H1 (cell line): ENCODE data around the gene FCN3. TPM values are rescaled to one million over a fixed set of nuclear protein-coding genes. Genes with fewer than 3 reads are reported as not detected.

Experiments used
- CTCF ChIA-PET: fragments of 300-600 bp; sonication (Branson Sonifier 250); formaldehyde crosslinking; loops from one replicate; lab custom pipeline; 2021; ENCODE audit not compliant: partially characterized antibody; lab: Charles Lee
- POLR2A ChIA-PET: fragments of 300-600 bp; sonication (Branson Sonifier 250); formaldehyde crosslinking; loops from one replicate; lab custom pipeline; 2021; ENCODE audit warnings: inconsistent platforms; ENCODE audit not compliant: partially characterized antibody; lab: Charles Lee
- DNase-seq, 2 experiments: peaks; one replicate each; pipeline versions ENCODE4 v3.0.0 to v3.0.0-alpha.2; 2010 to 2022; ENCODE audit warnings: low spot score in 2 of 2, low read depth in 1 of 2, mixed read lengths in 1 of 2
- FAIRE-seq: peaks from 2 replicates; lab custom pipeline; 2011; peaks lifted over from hg19 to GRCh38; lab: Jason Lieb, UNC
- H2AFZ ChIP-seq: 2 replicates; pipeline ENCODE4 v1.8.1; 2012; ENCODE audit warnings: low read length, inconsistent platforms
- H2AK5ac ChIP-seq: 2 replicates; pipeline ENCODE4 v1.6.1; 2013; ENCODE audit warnings: low read depth, low read length
- H2BK120ac ChIP-seq: replicated peaks from 2 replicates; pipeline ENCODE3; 2013; ENCODE audit warnings: low read depth, low read length, inconsistent platforms
- H2BK12ac ChIP-seq: 2 replicates; pipeline ENCODE4 v1.6.1; 2013; ENCODE audit warnings: low read depth, low read length
- H2BK15ac ChIP-seq: 2 replicates; pipeline ENCODE4 v1.6.1; 2013; ENCODE audit warnings: low read length
- H2BK20ac ChIP-seq: 2 replicates; pipeline ENCODE4 v1.6.1; 2013; ENCODE audit warnings: low read length
- H2BK5ac ChIP-seq: 2 replicates; pipeline ENCODE4 v1.6.1; 2013; ENCODE audit warnings: low read depth, low read length
- H3K14ac ChIP-seq: 2 replicates; pipeline ENCODE4 v1.6.1; 2013; ENCODE audit warnings: inconsistent platforms; ENCODE audit not compliant: insufficient read length
- H3K18ac ChIP-seq: 2 replicates; pipeline ENCODE4 v1.6.1; 2013; ENCODE audit warnings: low read length; ENCODE audit errors: extremely low read depth
- H3K23ac ChIP-seq: 2 replicates; pipeline ENCODE4 v1.6.1; 2013; ENCODE audit warnings: inconsistent platforms; ENCODE audit not compliant: insufficient read length
- H3K23me2 ChIP-seq: 2 replicates; pipeline ENCODE4 v1.6.1; 2013; ENCODE audit warnings: low read depth, low read length
- H3K27ac ChIP-seq: 2 replicates; pipeline ENCODE4 v1.6.1; 2011; ENCODE audit warnings: low read depth, low read length, inconsistent platforms
- H3K27me3 ChIP-seq, 4 experiments: replicated peaks in 1 of 4; 1 replicate in 1 of 4; 2 replicates in 3 of 4; pipeline versions ENCODE4 v1.6.1 to v1.8.1; 2011 to 2013; ENCODE audit warnings: low read length in 3 of 4, mild to moderate bottlenecking in 3 of 4, inconsistent platforms in 2 of 4, mixed read lengths in 2 of 4, moderate library complexity in 1 of 4; ENCODE audit not compliant: control insufficient read depth in 3 of 4, insufficient read depth in 3 of 4; ENCODE audit errors: extremely low read depth in 1 of 4
- H3K36me3 ChIP-seq, 4 experiments: 2 replicates each; pipeline versions ENCODE4 v1.6.1 to v1.8.1; 2011 to 2013; ENCODE audit warnings: mild to moderate bottlenecking in 4 of 4, low read length in 3 of 4, moderate library complexity in 2 of 4, control low read depth in 1 of 4, inconsistent platforms in 1 of 4; ENCODE audit not compliant: insufficient read depth in 4 of 4, control insufficient read depth in 2 of 4
- H3K4ac ChIP-seq: replicated peaks from 2 replicates; pipeline ENCODE3; 2013; ENCODE audit warnings: low read length, low read depth, mixed read lengths, inconsistent platforms; ENCODE audit not compliant: insufficient read length
- H3K4me1 ChIP-seq, 4 experiments: replicated peaks in 1 of 4; 1 replicate in 1 of 4; 2 replicates in 3 of 4; pipeline versions ENCODE4 v1.6.1 to v1.8.1; 2011 to 2013; ENCODE audit warnings: low read length in 3 of 4, inconsistent platforms in 2 of 4, mixed read lengths in 1 of 4; ENCODE audit not compliant: insufficient read depth in 4 of 4, control insufficient read depth in 3 of 4
- H3K4me2 ChIP-seq, 2 experiments: 2 replicates each; pipeline versions ENCODE4 v1.6.1 to v1.8.1; 2011 to 2013; ENCODE audit warnings: low read depth in 2 of 2, low read length in 2 of 2, control low read depth in 1 of 2, inconsistent platforms in 1 of 2, mild to moderate bottlenecking in 1 of 2; ENCODE audit not compliant: insufficient read depth in 1 of 2
- H3K4me3 ChIP-seq, 4 experiments: fragments of 200-600, 300-600 bp in 1 of 4; sonication (generic), shearing (Covaris generic), sonication (Bioruptor Twin) in 1 of 4; 2 replicates each; pipeline versions ENCODE4 v1.5.1 to v1.8.1; 2011 to 2016; ENCODE audit warnings: low read length in 4 of 4, low read depth in 3 of 4, control low read depth in 2 of 4, inconsistent platforms in 2 of 4, mild to moderate bottlenecking in 2 of 4, mixed read lengths in 1 of 4, moderate library complexity in 1 of 4; ENCODE audit not compliant: insufficient read depth in 2 of 4; ENCODE audit errors: extremely low read depth in 1 of 4
- H3K56ac ChIP-seq: replicated peaks from 2 replicates; pipeline ENCODE3; 2013; ENCODE audit warnings: low read depth, mild to moderate bottlenecking, mixed read lengths, low read length, inconsistent platforms; ENCODE audit not compliant: insufficient read length
- H3K79me1 ChIP-seq: 2 replicates; pipeline ENCODE4 v1.6.1; 2013; ENCODE audit warnings: low read depth, low read length, control low read depth
- H3K79me2 ChIP-seq, 2 experiments: 2 replicates each; pipeline versions ENCODE4 v1.6.1 to v1.8.1; 2012 to 2013; ENCODE audit warnings: low read length in 2 of 2, mild to moderate bottlenecking in 2 of 2, inconsistent platforms in 1 of 2; ENCODE audit not compliant: insufficient read depth in 2 of 2, control insufficient read depth in 1 of 2
- H3K9ac ChIP-seq, 4 experiments: replicated peaks in 1 of 4; 1 replicate in 1 of 4; 2 replicates in 3 of 4; pipeline versions ENCODE4 v1.6.1 to v1.8.1; 2011 to 2013; ENCODE audit warnings: low read depth in 3 of 4, low read length in 3 of 4, control low read depth in 2 of 4, mild to moderate bottlenecking in 2 of 4, moderate library complexity in 2 of 4, inconsistent platforms in 1 of 4; ENCODE audit errors: extremely low read depth in 1 of 4
- H3K9me3 ChIP-seq, 2 experiments: 2 replicates each; pipeline versions ENCODE4 v1.6.1 to v1.8.1; 2012 to 2013; ENCODE audit warnings: mild to moderate bottlenecking in 2 of 2, moderate library complexity in 2 of 2, control low read depth in 1 of 2, inconsistent platforms in 1 of 2, low read depth in 1 of 2, low read length in 1 of 2, mixed read lengths in 1 of 2; ENCODE audit not compliant: insufficient read depth in 2 of 2
- H4K20me1 ChIP-seq, 2 experiments: replicated peaks in 1 of 2; 2 replicates each; pipeline versions ENCODE3 to v1.8.1; 2011 to 2013; ENCODE audit warnings: inconsistent platforms in 2 of 2, low read length in 2 of 2, mild to moderate bottlenecking in 1 of 2; ENCODE audit not compliant: insufficient read depth in 2 of 2, control insufficient read depth in 1 of 2
- H4K5ac ChIP-seq: 2 replicates; pipeline ENCODE4 v1.6.1; 2013; ENCODE audit warnings: low read length, low read depth, mixed read lengths, inconsistent platforms; ENCODE audit not compliant: insufficient read length
- H4K8ac ChIP-seq: 2 replicates; pipeline ENCODE4 v1.8.0; 2013; ENCODE audit warnings: mild to moderate bottlenecking, moderate library complexity, low read length, inconsistent platforms; ENCODE audit not compliant: insufficient read depth; ENCODE audit errors: extremely low read depth
- H4K91ac ChIP-seq: replicated peaks from 2 replicates; pipeline ENCODE3; 2013; ENCODE audit warnings: low read length, mixed read lengths, inconsistent platforms; ENCODE audit not compliant: insufficient read length
- CHD1 ChIP-seq: IDR thresholded peaks from 2 replicates; pipeline ENCODE4 v1.6.1; 2012; ENCODE audit warnings: low read depth, low read length, improper control_type of control experiment
- MAFK ChIP-seq: IDR thresholded peaks from 2 replicates; pipeline ENCODE4 v1.6.1; 2012; ENCODE audit warnings: low read depth, mild to moderate bottlenecking, improper control_type of control experiment, low read length
- SAP30 ChIP-seq: fragments of 300-600 bp; sonication (generic); IDR thresholded peaks from 2 replicates; pipeline ENCODE4 v1.7.1; 2012; ENCODE audit warnings: low read length, moderate library complexity, mild to moderate bottlenecking, inconsistent platforms; ENCODE audit not compliant: insufficient read depth, insufficient replicate concordance
- WGBS, 2 experiments: shearing (Covaris generic) in 1 of 2; methylation state at CpG; one replicate each; pipeline versions ENCODE4 v1.1.6 to v1.1.7; 2013 to 2015; ENCODE audit warnings: low lambda C conversion rate in 2 of 2, mixed read lengths in 2 of 2, inconsistent platforms in 1 of 2, low coverage in 1 of 2, missing lambda C conversion rate in 1 of 2; ENCODE audit not compliant: insufficient replicate concordance in 2 of 2, insufficient coverage in 1 of 2, insufficient read length in 1 of 2; ENCODE audit errors: extremely low coverage in 1 of 2, missing lambda C conversion rate in 1 of 2; 5-methylcytosine and 5-hydroxymethylcytosine counted together
- polyA plus RNA-seq, 7 experiments: library from polyadenylated mRNA; depleted of rRNA in 3 of 7; stranded (reverse) in 5 of 7; unstranded in 2 of 7; fragments of >200 nt in 5 of 7; fragments of 200-250 nt in 2 of 7; gene quantifications; 1 replicate in 5 of 7; 2 replicates in 1 of 7; 4 replicates in 1 of 7; pipeline versions ENCODE4 v1.2.1 to v1.2.3, GENCODE V29; 2011 to 2013; ENCODE audit warnings: missing spikeins in 2 of 7, mixed read lengths in 2 of 7
- total RNA-seq: library from RNA; stranded (reverse); fragmentation: NEBNext Ultra II Directional; extraction: Animal tissue kit (Norgen Biotek cat#: 25700); gene quantifications from 2 replicates; pipeline ENCODE4 v1.2.1, GENCODE V29; 2021

FCN3 gene
- total and polyA plus RNA-seq, 2 of the 8 experiments (the other 6 are each of a cell fraction or from before 2014, with no cell fraction given): 0.30 to 0.57 TPM

DNA sequence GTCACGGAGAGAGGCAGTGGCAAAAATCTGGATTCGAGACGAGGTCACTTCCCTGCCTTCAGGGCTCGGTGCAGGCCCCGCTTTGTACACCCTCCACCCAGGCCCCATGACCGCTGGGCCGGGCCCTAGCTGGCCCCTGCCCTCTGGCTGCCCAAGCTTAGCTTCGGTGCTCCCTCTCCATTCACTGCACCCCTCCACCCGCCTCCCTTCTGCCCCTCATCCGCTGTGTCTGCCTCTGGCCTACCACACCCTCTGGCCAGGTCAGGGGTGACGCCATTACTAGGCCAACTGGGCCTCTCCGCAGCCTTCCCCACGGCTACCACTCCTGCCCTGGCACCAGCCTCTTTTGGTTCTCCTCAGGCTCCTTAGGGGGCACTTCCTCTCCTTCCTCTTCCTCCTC is 9.0 kb upstream of the FCN3 start:
- ChIA-PET CTCF (interaction anchor here (0.7 to 18.9 kb wide), 13 partner anchors 10 to 1098 kb away, joined by 3 to 625 read pairs (median 5); partner anchors contain the start of genes FCN3 and MAP3K6), POLR2A (interaction anchor here (1.5 to 3.7 kb wide), 3 partner anchors 15 to 386 kb away, joined by 4 to 18 read pairs (median 8); partner anchors contain the start of gene MAP3K6)
- H3K27ac ChIP-seq: no peak overlapping the region
- no peak overlapping the region for H2BK20ac ChIP-seq
- H4K5ac ChIP-seq: no peak overlapping the region
- no peak overlapping the region for H3K9ac ChIP-seq
- H3K23me2 ChIP-seq: peaks cover 4% of the 10 kb centered on the region; the same call in 1 of the 2 replicates
- H3K18ac ChIP-seq: peak overlapping the region; percentile 73; the same call in 1 of the 2 replicates
- no peak overlapping the region for H2BK120ac ChIP-seq
- WGBS, 2 experiments: 80% methylated on average over 12 of the region's 13 CpGs; no CpG with 5 or more reads in 1 of the 2 experiments
- peak overlapping the region; percentile 68; the same call in 1 of the 2 replicates for H2BK12ac ChIP-seq
- peak overlapping the region; percentile 61; the same call in 1 of the 2 replicates for H2AK5ac ChIP-seq
- H3K27me3 ChIP-seq: peaks cover 0 to 16% (median 9%) of the 10 kb centered on the region in 4 experiments; a peak in 6 of 7 replicates
- H2AFZ ChIP-seq: no peak overlapping the region
- no peaks in the 10 kb centered on the region for H3K79me2 ChIP-seq
- H4K91ac ChIP-seq: no peak overlapping the region
- FAIRE-seq (no peak), DNase-seq (no peak)
- H3K79me1 ChIP-seq: no peaks in the 10 kb centered on the region
- peak overlapping the region in 1 of 4 experiments; percentile 74; a peak in 2 of 8 replicates for H3K4me3 ChIP-seq
- peak overlapping the region; percentile 88; the same call in 1 of the 2 replicates for H2BK15ac ChIP-seq
- H3K4me1 ChIP-seq: peaks cover 0 to 7% (median 1%) of the 10 kb centered on the region in 4 experiments; a peak in 3 of 7 replicates
- peak overlapping the region; percentile 45 to 89; a peak in 2 of 4 replicates for H3K4me2 ChIP-seq
- TF ChIP-seq CHD1 (no peak), SAP30 (no peak), MAFK (no peak)
- no peaks in the 10 kb centered on the region for H4K20me1 ChIP-seq
- H3K23ac ChIP-seq: no peak overlapping the region
- H3K14ac ChIP-seq: no peak overlapping the region
- H3K4ac ChIP-seq: no peak overlapping the region
- no peak overlapping the region for H3K56ac ChIP-seq
- no peaks in the 10 kb centered on the region for H3K9me3 ChIP-seq
- no peak overlapping the region for H4K8ac ChIP-seq
- no peaks in the 10 kb centered on the region for H3K36me3 ChIP-seq
- H2BK5ac ChIP-seq: no peak overlapping the region
